HepG2 (cell line): ENCODE data around the gene VKORC1. TPM values are rescaled to one million over a fixed set of nuclear protein-coding genes. Genes with fewer than 3 reads are reported as not detected.

Experiments used
- SETDB1 ChIP-seq: sonication (generic); formaldehyde crosslinking; IDR thresholded peaks from 2 replicates; pipeline ENCODE4 v1.5.1; 2020; ENCODE audit warnings: missing genetic modification reagents, mild to moderate bottlenecking, borderline replicate concordance
- SOX5 ChIP-seq: IDR thresholded peaks from 2 replicates; pipeline ENCODE4 v1.6.1; 2016; ENCODE audit warnings: borderline replicate concordance
- THYN1 ChIP-seq: sonication (generic); formaldehyde crosslinking; IDR thresholded peaks from 2 replicates; pipeline ENCODE4 v1.8.1; 2023; ENCODE audit warnings: low read depth, mild to moderate bottlenecking, moderate library complexity, missing genetic modification reagents, borderline replicate concordance
- ZBTB20 ChIP-seq: sonication (generic); formaldehyde crosslinking; IDR thresholded peaks from 2 replicates; pipeline ENCODE4 v1.8.1; 2023; ENCODE audit warnings: missing genetic modification reagents, low read depth, mild to moderate bottlenecking, borderline replicate concordance
- ZFP82 ChIP-seq: sonication (generic); formaldehyde crosslinking; IDR thresholded peaks from 2 replicates; pipeline ENCODE4 v1.5.1; 2020; ENCODE audit warnings: mild to moderate bottlenecking, missing genetic modification reagents, borderline replicate concordance
- ZNF441 ChIP-seq: sonication (generic); formaldehyde crosslinking; IDR thresholded peaks from 2 replicates; pipeline ENCODE4 v1.7.0; 2021; ENCODE audit warnings: missing genetic modification reagents, borderline replicate concordance
- ZNF543 ChIP-seq: sonication (generic); formaldehyde crosslinking; IDR thresholded peaks from 2 replicates; pipeline ENCODE4 v1.4.0; 2020; ENCODE audit warnings: mild to moderate bottlenecking, missing genetic modification reagents
- polyA plus RNA-seq, 8 experiments: library from polyadenylated mRNA; depleted of rRNA in 3 of 8; stranded (reverse) in 7 of 8; unstranded in 1 of 8; fragments of >200 nt; fragmentation: Illumina TruSeq in 4 of 8; extraction: Trizol in 4 of 8; gene quantifications; 2 replicates each; pipeline versions ENCODE4 v1.2.1 to v1.2.3, GENCODE V29; 2011 to 2016; ENCODE audit warnings: low read depth in 4 of 8, missing spikeins in 1 of 8, mixed read lengths in 1 of 8; ENCODE audit not compliant: insufficient read depth in 1 of 8
- total RNA-seq, 5 experiments: library from RNA; depleted of rRNA; stranded (reverse); fragments of >200 nt; fragmentation: Illumina TruSeq; extraction: Trizol; gene quantifications; 2 replicates each; pipeline ENCODE4 v1.2.3, GENCODE V29; 2016; ENCODE audit warnings: low read depth in 1 of 5
- TF ChIP-seq, protein P1 (sequence below): sonication (generic); IDR thresholded peaks from 2 replicates; pipeline ENCODE4 v1.6.1; 2016; ENCODE audit warnings: low read depth, borderline replicate concordance
- TF ChIP-seq, protein P2 (sequence below): sonication (generic); formaldehyde crosslinking; conservative IDR thresholded peaks from 2 replicates; pipeline ENCODE4 v1.4.0; 2020; ENCODE audit warnings: missing genetic modification reagents
- TF ChIP-seq, protein P3 (sequence below): sonication (generic); formaldehyde crosslinking; IDR thresholded peaks from 2 replicates; pipeline ENCODE4 v1.4.0; 2020; ENCODE audit warnings: missing genetic modification reagents, borderline replicate concordance
- TF ChIP-seq, protein P4 (sequence below): IDR thresholded peaks from 2 replicates; pipeline ENCODE4 v1.6.1; 2016; ENCODE audit warnings: low read depth, control low read depth
- TF ChIP-seq, protein P5 (sequence below): sonication (generic); formaldehyde crosslinking; IDR thresholded peaks from 2 replicates; pipeline ENCODE4 v1.4.0; 2020; ENCODE audit warnings: missing genetic modification reagents, borderline replicate concordance

The VKORC1 gene
- total and polyA plus RNA-seq, 2 of the 13 experiments (the other 11 are each of a cell fraction or from before 2014, with no cell fraction given) = 141 to 615 TPM

DNA sequence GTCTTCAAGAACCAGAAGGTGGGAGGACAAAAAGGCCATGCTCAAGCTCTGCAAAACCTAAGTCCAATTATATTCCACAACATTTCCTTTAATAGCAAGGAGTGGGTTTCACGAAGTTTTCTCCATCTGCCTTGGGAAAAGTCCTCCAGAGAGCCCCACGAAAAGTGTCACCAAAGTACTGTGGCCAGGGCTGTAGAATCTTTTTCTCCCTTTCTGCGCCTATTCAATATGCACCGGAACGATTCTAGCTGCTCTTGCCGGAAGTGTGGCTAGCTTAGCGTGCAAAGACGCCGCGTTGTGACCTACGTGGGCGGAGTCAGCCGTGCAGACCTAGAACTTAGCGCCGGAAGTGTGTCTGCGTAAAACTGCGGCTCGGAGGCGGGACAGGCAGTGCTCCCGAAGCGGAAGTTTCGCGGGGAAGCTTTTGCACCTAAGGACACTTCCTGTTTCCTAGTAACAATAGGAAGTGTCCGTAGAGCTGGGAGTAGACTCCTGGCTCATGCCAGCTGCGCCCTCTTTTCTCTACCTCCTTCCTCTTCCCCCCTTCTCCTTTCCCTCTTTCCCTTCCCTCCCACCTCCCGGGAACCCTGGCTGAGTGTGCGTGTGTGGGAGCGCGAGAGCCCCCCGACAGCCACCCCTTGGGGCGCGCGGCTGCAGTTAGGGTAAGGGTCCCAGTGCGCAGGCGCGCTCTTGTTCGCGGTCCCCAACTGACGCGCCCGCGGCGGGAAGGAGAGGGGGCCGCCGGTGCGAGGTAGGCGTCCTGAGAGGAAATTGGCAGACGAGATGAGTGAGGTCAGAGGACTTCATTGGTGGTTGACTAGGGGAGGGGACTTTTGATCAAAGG lies 20.4 kb downstream of the VKORC1 start, which contains the start of the genes ZNF646 and ZNF668 (continued):
- TF ChIP-seq, protein P1, sequence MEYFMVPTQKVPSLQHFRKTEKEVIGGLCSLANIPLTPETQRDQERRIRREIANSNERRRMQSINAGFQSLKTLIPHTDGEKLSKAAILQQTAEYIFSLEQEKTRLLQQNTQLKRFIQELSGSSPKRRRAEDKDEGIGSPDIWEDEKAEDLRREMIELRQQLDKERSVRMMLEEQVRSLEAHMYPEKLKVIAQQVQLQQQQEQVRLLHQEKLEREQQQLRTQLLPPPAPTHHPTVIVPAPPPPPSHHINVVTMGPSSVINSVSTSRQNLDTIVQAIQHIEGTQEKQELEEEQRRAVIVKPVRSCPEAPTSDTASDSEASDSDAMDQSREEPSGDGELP = no peak
- TF ChIP-seq, protein P2, sequence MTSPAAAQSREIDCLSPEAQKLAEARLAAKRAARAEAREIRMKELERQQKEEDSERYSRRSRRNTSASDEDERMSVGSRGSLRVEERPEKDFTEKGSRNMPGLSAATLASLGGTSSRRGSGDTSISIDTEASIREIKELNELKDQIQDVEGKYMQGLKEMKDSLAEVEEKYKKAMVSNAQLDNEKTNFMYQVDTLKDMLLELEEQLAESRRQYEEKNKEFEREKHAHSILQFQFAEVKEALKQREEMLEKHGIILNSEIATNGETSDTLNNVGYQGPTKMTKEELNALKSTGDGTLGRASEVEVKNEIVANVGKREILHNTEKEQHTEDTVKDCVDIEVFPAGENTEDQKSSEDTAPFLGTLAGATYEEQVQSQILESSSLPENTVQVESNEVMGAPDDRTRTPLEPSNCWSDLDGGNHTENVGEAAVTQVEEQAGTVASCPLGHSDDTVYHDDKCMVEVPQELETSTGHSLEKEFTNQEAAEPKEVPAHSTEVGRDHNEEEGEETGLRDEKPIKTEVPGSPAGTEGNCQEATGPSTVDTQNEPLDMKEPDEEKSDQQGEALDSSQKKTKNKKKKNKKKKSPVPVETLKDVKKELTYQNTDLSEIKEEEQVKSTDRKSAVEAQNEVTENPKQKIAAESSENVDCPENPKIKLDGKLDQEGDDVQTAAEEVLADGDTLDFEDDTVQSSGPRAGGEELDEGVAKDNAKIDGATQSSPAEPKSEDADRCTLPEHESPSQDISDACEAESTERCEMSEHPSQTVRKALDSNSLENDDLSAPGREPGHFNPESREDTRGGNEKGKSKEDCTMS (CRISPR knock-in tag) = no peak
- TF ChIP-seq, protein P3, sequence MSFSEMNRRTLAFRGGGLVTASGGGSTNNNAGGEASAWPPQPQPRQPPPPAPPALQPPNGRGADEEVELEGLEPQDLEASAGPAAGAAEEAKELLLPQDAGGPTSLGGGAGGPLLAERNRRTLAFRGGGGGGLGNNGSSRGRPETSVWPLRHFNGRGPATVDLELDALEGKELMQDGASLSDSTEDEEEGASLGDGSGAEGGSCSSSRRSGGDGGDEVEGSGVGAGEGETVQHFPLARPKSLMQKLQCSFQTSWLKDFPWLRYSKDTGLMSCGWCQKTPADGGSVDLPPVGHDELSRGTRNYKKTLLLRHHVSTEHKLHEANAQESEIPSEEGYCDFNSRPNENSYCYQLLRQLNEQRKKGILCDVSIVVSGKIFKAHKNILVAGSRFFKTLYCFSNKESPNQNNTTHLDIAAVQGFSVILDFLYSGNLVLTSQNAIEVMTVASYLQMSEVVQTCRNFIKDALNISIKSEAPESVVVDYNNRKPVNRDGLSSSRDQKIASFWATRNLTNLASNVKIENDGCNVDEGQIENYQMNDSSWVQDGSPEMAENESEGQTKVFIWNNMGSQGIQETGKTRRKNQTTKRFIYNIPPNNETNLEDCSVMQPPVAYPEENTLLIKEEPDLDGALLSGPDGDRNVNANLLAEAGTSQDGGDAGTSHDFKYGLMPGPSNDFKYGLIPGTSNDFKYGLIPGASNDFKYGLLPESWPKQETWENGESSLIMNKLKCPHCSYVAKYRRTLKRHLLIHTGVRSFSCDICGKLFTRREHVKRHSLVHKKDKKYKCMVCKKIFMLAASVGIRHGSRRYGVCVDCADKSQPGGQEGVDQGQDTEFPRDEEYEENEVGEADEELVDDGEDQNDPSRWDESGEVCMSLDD (CRISPR knock-in tag) = peak; percentile 26; the same call in 1 of the 2 replicates
- TF ChIP-seq THYN1 = peak; percentile 77; the same call in 1 of the 2 replicates
- no peak for TF ChIP-seq ZFP82 (CRISPR knock-in tag)
- TF ChIP-seq SETDB1 (CRISPR knock-in tag) = no peak
- peak; percentile 79; the same call in 1 of the 2 replicates for TF ChIP-seq SOX5
- TF ChIP-seq, protein P4, sequence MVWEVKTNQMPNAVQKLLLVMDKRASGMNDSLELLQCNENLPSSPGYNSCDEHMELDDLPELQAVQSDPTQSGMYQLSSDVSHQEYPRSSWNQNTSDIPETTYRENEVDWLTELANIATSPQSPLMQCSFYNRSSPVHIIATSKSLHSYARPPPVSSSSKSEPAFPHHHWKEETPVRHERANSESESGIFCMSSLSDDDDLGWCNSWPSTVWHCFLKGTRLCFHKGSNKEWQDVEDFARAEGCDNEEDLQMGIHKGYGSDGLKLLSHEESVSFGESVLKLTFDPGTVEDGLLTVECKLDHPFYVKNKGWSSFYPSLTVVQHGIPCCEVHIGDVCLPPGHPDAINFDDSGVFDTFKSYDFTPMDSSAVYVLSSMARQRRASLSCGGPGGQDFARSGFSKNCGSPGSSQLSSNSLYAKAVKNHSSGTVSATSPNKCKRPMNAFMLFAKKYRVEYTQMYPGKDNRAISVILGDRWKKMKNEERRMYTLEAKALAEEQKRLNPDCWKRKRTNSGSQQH (CRISPR knock-in tag) = peak; percentile 84; the same call in 1 of the 2 replicates
- peak; percentile 45 for TF ChIP-seq ZNF543 (CRISPR knock-in tag)
- no peak; the same call in 1 of the 2 replicates for TF ChIP-seq ZBTB20 (CRISPR knock-in tag)
- peak; percentile 35; the same call in 1 of the 2 replicates for TF ChIP-seq ZNF441 (CRISPR knock-in tag)
- TF ChIP-seq, protein P5, sequence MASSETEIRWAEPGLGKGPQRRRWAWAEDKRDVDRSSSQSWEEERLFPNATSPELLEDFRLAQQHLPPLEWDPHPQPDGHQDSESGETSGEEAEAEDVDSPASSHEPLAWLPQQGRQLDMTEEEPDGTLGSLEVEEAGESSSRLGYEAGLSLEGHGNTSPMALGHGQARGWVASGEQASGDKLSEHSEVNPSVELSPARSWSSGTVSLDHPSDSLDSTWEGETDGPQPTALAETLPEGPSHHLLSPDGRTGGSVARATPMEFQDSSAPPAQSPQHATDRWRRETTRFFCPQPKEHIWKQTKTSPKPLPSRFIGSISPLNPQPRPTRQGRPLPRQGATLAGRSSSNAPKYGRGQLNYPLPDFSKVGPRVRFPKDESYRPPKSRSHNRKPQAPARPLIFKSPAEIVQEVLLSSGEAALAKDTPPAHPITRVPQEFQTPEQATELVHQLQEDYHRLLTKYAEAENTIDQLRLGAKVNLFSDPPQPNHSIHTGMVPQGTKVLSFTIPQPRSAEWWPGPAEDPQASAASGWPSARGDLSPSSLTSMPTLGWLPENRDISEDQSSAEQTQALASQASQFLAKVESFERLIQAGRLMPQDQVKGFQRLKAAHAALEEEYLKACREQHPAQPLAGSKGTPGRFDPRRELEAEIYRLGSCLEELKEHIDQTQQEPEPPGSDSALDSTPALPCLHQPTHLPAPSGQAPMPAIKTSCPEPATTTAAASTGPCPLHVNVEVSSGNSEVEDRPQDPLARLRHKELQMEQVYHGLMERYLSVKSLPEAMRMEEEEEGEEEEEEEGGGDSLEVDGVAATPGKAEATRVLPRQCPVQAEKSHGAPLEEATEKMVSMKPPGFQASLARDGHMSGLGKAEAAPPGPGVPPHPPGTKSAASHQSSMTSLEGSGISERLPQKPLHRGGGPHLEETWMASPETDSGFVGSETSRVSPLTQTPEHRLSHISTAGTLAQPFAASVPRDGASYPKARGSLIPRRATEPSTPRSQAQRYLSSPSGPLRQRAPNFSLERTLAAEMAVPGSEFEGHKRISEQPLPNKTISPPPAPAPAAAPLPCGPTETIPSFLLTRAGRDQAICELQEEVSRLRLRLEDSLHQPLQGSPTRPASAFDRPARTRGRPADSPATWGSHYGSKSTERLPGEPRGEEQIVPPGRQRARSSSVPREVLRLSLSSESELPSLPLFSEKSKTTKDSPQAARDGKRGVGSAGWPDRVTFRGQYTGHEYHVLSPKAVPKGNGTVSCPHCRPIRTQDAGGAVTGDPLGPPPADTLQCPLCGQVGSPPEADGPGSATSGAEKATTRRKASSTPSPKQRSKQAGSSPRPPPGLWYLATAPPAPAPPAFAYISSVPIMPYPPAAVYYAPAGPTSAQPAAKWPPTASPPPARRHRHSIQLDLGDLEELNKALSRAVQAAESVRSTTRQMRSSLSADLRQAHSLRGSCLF (CRISPR knock-in tag) = no peak
